ENCODE data around the gene RALBP1.

RALBP1 gene

DNA sequence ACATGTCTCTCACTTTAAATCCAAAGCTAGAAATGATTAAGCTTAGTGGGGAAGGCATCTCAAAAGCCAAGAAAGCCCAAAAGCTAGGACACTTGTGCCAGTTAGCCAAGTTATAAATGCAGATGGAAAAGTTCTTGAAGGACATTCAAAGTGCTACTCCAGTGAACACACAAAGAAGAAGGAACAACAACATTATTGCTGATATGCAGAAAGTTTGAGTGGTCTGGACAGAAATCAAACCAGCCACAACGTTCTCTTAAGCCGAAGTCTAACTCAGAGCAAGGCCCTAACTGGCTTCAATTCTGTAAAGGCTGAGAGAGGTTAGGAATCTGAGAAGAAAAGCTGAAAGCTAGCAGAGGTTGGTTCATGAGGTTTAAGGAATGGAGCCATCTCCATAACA is 90.1 kb downstream of the RALBP1 start:
- no peak for DNase-seq (ENCODE audit: low read depth in 2 of 2)
- H3K4me3 ChIP-seq (replicated peaks in 1 of 2; ENCODE audit: low read depth in 2 of 2, low read length in 2 of 2), result no peak overlapping the region
- TF ChIP-seq, protein P1, sequence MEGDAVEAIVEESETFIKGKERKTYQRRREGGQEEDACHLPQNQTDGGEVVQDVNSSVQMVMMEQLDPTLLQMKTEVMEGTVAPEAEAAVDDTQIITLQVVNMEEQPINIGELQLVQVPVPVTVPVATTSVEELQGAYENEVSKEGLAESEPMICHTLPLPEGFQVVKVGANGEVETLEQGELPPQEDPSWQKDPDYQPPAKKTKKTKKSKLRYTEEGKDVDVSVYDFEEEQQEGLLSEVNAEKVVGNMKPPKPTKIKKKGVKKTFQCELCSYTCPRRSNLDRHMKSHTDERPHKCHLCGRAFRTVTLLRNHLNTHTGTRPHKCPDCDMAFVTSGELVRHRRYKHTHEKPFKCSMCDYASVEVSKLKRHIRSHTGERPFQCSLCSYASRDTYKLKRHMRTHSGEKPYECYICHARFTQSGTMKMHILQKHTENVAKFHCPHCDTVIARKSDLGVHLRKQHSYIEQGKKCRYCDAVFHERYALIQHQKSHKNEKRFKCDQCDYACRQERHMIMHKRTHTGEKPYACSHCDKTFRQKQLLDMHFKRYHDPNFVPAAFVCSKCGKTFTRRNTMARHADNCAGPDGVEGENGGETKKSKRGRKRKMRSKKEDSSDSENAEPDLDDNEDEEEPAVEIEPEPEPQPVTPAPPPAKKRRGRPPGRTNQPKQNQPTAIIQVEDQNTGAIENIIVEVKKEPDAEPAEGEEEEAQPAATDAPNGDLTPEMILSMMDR (IDR thresholded peaks at IDR 0.05; ENCODE audit: low read depth, low read length), result no peak

DNA sequence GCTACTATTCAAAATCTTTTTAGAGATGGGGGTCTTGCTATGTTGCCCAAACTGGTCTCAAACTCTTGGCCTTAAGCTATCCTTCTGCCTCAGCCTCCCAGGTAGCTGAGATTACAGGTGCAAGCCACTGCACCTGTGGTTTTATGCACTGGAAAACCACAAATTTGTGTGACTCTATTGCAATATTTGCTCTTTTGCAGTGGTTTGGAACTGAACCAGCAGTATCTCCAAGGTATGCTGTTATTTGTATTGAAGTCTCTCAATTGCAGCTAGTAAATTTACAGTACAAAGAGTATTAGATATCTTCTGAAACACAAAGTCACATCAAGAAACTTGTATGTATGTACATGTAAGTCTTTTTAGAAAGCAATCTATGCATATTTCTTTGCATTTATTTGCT is 92.9 kb downstream of the RALBP1 start:
- DNase-seq (ENCODE audit: low read depth in 2 of 2), result no peak
- TF ChIP-seq, protein P1 (IDR thresholded peaks at IDR 0.05; ENCODE audit: low read depth, low read length), result no peak
- no peak overlapping the region for H3K4me3 ChIP-seq (replicated peaks in 1 of 2; ENCODE audit: low read depth in 2 of 2, low read length in 2 of 2)

DNA sequence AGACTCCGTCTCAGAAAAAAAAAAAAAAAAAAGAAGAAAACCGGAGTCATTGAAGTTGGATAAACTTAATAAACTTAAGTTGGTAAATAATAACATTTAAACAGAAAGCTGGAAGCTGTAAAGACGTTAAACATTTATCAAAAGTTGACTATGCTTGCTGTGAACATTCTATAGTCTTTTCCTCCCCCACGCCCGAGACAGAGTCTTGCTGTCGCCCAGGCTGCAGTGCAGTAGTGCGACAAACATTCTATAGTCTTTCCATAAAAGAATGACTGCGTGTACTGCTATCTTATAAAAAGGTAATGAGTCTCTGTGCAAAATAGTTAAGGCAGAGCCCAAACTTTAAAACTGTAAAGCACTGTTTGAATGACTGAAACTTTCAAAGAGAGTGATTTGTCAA is 93.9 kb downstream of the RALBP1 start:
- DNase-seq (ENCODE audit: low read depth in 2 of 2), result no peak
- no peak overlapping the region for H3K4me3 ChIP-seq (replicated peaks in 1 of 2; ENCODE audit: low read depth in 2 of 2, low read length in 2 of 2)
- TF ChIP-seq, protein P1 (IDR thresholded peaks at IDR 0.05; ENCODE audit: low read depth, low read length), result no peak

DNA sequence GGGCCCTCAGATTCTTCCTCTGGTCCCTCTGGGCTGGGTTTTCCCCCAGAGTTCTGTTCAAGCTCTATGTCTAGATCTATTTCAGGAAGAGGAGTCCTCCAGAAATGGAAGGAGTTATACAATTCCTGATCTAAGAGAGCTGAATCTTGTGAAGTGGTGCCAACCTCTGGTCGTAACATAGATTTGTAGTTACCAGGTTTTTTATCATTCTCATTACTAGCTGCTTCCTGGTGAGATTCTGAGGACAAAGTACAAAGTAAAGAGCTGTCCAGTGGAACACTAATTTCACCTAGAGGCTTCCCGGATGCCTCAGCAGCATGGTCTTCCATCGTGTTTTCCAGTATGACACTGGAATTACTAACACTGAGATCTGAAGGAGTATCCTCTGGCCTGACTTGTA is 94.9 kb downstream of the RALBP1 start:
- no peak overlapping the region for H3K4me3 ChIP-seq (replicated peaks in 1 of 2; ENCODE audit: low read depth in 2 of 2, low read length in 2 of 2)

DNA sequence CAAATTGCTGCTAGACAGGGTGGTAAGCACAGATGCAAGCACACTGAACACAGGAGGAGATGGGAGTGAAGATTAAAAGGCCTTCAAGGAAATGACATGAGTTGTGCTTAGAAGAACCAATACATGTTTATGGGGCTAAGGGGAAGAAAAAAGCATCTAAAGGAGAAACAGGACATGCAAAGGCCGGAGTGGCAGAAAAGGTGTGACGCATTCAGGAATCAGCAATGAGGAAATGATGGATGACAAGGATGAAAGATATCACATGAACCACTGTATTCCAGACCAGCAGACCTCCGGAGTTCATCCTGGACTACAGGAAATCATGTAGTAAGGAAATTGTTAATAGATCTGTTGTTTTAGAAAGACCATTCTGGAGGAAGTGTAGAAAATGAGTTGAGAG is 96.2 kb downstream of the RALBP1 start:
- H3K4me3 ChIP-seq (replicated peaks in 1 of 2; ENCODE audit: low read depth in 2 of 2, low read length in 2 of 2), result no peak overlapping the region
- no peak for DNase-seq (ENCODE audit: low read depth in 2 of 2)
- TF ChIP-seq, protein P1 (IDR thresholded peaks at IDR 0.05; ENCODE audit: low read depth, low read length), result no peak

More for the DNA sequence above, 94.9 kb downstream of the RALBP1 start:
- no peak for DNase-seq (ENCODE audit: low read depth in 2 of 2)
- TF ChIP-seq, protein P1 (IDR thresholded peaks at IDR 0.05; ENCODE audit: low read depth, low read length), result no peak

DNA sequence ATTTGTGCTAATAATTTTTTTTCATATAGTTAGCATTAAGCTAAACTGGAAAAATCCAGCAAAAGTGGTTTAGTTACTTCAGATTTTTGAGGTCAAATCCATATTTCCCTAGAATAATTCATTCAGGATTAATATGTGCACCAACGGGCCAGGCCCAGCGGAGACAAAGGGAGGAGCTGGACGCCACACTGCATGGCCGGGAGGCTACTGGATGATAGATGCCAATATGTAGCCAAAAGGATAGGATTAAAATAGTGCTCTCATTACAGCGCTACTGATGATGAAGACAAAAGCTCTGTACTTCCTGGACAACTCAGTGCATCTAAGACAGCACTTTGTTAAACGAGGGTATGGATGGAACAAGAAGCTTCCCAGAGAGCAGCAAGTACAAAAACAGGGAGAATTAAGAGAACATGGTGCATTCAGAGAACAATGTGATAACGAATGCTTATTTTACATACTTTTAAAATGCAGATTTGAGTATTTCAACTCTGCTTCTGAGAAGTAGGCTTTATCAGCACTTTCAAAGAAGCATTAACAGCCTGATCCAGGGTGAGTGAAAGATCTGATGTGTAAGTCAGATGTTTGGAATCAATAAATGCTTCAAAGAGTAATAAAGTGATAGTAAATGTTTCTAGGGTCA is 99.3 kb downstream of the RALBP1 start:
- no peak for DNase-seq (ENCODE audit: low read depth in 2 of 2)
- no peak overlapping the region for H3K4me3 ChIP-seq (replicated peaks in 1 of 2; ENCODE audit: low read depth in 2 of 2, low read length in 2 of 2)
- TF ChIP-seq, protein P1 (IDR thresholded peaks at IDR 0.05; ENCODE audit: low read depth, low read length), result no peak

DNA sequence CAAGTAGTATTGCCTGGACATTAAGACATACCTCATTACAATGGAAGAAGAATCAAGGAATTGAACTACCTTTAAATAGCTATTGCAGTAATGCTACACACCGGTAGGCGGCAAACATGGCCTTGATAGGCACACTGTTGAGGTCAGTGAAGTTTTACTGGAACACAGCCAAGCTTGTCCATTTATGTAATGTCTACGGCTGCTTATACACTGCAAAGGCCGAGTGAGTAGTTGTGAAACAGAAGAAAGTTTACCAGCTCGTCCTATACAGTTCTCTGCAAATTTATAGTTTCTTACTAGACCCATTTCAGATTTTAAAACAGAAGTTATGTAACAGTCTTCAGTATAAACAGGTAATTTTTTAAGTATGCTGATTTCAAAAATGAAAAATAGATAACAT is 100.2 kb downstream of the RALBP1 start:
- TF ChIP-seq, protein P1 (IDR thresholded peaks at IDR 0.05; ENCODE audit: low read depth, low read length), result peak; percentile 82
- DNase-seq (ENCODE audit: low read depth in 2 of 2), result peak; percentile 98 to 99
- no peak overlapping the region for H3K4me3 ChIP-seq (replicated peaks in 1 of 2; ENCODE audit: low read depth in 2 of 2, low read length in 2 of 2)
